ENCODE results near the gene FBXO42.
"Not testable (repeated sequence)": the region's sequence is repeated elsewhere in the genome, so short reads cannot be mapped to it uniquely, and the experiment has no call there.

Gene FBXO42

DNA sequence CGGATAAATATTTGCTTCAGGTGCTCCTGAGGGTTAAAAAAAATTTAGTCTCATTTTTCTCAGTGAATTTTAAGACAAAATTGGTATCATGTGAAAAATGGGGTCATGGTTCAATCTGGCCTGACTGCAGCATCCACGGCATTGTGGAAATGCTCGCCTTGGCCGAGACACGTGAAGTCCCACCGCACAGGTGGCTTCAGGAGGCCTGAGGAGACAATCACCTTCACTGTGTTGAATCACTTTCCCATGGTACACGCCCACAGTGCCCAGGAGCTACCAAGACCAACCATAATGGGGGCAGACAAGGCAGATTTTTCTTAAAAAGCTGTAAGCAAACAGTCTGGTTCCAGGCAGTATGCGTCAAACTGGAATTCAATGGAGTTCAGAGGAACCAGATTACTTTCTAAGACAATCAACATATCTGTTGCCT, 104.3 kb downstream of the FBXO42 start:
- H3K4me3 ChIP-seq (ENCODE audit: low read length) = no peak overlapping the region
- no peak for DNase-seq (ENCODE audit: low read depth, low spot score)

DNA sequence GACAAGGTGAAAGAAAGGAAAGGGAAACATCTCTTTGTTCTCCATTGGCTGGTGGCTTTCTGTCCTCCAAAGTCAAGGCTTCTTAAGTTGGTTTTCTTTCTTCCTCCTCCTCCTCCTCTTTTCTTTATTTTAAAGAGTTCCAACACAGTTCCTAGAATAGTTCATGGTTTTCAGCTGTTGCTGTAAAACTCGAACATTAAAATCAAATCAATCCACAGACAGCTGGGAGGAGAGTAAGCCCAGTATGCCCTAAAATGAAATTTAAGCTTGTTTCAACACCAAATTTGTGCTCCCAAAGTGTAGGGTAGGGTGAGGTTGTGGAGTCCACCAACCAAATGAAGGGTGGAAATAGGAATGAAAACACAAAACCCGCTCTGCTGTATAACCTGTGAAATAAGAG, 104.8 kb downstream of the FBXO42 start:
- H3K4me3 ChIP-seq (ENCODE audit: low read length) = no peak overlapping the region
- no peak for DNase-seq (ENCODE audit: low read depth, low spot score)

DNA sequence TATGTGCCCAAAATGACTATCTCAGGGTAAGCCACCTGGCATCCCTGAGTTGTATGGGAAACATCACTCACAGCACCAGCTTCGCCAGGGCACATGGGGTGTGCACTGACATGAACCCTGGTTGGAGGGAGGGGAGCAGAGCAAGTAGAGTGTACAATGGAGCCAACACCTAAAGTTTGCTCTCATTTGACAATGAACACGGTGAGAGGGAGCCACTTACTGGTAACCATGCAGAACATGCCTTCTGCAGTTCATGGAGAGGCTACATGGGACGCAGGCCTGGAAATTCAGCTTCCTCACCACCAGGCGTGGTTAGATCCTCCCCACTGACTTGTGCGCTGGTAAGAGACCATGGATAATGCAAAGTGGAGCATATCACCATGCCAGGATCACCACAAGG, 105.3 kb downstream of the FBXO42 start:
- no peak for DNase-seq (ENCODE audit: low read depth, low spot score)
- H3K4me3 ChIP-seq (ENCODE audit: low read length) = no peak overlapping the region

DNA sequence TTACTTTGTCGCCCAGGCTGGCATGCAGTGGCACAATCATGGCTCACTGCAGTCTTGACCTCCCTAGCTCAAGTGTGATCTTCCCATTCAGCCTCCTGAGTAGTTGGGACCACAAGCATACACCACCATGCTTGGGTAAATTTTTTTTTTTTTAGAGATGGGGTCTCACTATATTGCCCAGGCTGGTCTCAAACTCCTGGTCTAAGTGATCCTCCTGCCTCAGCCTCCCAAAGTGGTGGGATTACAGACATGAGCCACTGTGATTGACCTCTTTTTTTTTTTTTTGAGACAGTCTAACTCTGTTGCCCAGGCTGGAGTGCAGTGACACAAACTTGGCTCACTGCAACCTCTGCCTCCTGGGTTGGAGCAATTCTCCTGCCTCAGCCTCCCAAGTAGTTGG, 106.0 kb downstream of the FBXO42 start:
- not testable (repeated sequence) for DNase-seq (ENCODE audit: low read depth, low spot score); H3K4me3 ChIP-seq (ENCODE audit: low read length)

DNA sequence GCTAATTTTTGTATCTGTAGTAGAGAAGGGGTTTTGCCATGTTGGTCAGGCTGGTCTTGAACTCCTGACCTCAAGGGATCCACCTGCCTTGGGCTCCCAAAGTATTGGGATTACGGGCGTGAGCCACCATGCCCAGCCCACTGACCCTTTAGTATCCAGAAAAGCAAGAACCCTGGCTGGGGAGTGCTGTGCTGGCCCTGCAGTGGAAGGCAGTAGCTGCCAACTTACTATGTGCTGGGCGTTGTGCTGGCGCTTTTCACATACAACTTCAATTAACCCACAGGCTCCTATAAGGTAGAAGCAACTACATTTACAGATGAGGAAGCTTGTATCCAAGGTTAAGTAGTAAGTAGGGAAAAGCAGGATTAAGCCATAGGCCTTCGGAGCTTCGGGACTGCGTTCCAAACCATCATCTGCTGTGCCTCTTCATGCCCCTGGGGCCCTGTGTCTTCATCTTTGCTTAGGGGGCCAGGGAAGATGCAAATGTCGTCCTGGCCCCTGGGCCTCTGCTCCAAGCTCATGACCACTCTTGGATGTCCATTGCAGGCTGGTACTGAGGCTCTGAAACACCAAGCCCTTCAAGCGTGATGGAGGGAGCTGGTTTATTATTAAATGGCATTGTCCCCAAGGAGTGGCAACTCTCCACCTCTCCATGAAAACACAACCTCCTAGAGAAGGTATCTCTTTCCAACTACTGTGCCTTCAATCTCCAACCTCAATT, 106.6 kb downstream of the FBXO42 start:
- no peak for DNase-seq (ENCODE audit: low read depth, low spot score)
- no peak overlapping the region for H3K4me3 ChIP-seq (ENCODE audit: low read length)

DNA sequence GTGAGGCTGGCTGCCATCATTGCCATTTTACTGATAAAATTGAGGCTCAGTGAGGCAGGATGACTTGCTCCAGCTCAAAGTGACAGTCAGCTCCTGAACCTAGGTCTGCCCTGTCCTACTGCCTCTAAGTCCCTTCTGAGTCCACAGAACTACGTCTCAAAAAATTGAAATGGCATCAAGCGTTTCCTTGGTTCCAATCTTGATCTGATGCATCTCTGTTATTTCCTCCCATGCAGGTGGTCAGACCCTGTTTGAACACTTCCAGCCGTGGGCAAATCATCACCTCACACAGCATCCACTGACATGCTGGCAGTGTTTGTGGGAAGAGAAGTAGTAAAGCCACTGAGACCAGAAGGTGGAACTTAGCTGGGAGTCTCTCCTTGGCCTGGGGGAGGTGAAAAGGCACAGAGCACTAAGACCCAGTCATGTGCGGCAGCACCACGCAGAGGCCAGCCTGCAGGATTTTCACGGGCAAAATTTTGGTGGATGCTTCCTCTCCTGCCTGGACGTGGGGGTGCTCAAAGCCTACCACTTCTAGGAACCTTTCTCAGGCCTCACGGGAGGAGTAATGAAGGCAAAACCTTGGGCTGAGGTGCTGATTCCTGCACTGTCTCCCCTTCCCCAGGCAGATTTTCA, 107.5 kb downstream of the FBXO42 start:
- H3K4me3 ChIP-seq (ENCODE audit: low read length) = no peak overlapping the region
- no peak for DNase-seq (ENCODE audit: low read depth, low spot score)

DNA sequence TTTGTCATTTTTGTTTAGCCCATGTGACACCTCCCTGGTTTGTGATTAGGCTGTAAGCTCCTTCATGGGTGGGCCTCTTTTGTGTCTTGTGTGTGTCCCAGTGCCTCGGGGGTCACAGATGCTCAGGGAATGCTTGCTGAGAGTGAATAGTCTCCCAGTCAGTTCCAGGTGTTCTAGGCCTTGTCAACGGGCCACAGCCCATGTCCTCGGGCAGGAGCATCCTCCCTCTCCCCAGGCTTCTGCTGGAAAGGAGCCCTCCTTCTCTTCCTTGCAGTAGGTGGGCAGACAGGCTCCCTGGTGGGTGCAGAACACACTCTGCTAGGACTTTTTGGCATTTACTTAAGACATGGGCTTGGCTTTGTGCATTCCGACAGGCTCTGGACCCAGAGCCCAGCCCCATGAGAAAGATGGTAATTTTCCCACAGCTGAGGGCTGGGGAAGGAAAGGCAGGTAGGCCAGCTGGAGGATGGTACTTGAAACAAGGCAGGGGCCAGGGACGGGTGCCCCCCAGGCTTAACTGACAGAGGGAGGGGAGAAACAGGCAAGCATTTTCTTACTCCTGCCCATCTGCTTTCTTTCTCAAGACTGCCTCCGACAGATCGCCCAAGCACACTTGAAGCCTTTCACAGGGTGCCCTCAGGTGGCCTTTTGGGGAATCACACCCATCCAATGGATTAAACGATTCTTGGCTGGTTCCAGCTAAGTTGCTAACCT, 108.2 kb downstream of the FBXO42 start:
- no peak overlapping the region for H3K4me3 ChIP-seq (ENCODE audit: low read length)
- peak; percentile 79 for DNase-seq (ENCODE audit: low read depth, low spot score)

DNA sequence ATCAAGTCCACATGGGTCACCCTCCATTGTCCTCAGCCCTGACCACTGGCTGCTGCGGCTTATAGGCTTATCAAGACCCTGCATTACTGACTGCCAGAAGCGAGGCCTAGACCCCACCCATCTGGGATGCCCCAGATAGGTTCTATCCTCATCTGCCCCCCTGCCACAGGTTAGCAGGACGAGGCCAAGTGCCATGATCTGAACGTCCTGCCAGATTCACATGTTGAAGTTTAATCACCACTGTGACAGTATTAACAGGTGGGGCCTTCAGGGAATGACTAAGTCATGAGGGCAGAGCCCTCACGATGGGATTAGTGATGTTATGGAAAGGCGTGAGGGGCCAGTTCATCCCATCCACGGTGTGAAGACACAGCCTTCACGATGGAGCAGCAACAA, 109.1 kb downstream of the FBXO42 start:
- no peak for DNase-seq (ENCODE audit: low read depth, low spot score)
- no peak overlapping the region for H3K4me3 ChIP-seq (ENCODE audit: low read length)

DNA sequence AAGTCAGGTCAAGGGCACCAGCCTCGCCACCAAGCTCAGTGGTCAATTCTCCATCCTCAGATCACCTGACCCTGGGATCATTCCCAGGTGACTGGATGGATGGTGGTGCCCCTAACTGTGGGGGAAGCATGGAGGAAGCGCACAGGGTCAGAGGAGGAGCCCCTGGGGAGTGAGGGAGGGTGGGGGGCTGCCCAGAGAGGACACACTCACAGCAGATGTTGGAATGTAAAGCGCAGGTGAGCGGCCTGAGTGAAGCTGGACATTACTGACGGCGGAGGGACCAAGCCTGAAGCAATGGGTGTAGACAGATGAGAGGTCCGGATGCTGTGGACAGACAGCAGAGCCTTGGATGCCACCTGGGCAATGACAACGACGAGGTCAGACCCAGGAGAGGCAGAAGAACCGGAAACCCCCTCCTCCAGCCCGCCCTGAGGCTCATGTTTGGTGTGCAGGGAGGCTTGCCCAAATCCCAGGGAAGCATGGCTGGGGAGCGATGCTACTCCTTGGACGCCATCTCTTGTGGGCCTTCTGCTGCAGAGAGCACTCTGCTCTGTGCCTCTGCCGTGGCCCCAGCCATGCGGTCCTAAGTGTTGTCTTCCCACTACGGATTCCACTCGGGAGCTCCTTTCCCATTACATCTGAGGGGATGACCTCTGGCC, 109.6 kb downstream of the FBXO42 start:
- no peak for DNase-seq (ENCODE audit: low read depth, low spot score)
- H3K4me3 ChIP-seq (ENCODE audit: low read length) = no peak overlapping the region

DNA sequence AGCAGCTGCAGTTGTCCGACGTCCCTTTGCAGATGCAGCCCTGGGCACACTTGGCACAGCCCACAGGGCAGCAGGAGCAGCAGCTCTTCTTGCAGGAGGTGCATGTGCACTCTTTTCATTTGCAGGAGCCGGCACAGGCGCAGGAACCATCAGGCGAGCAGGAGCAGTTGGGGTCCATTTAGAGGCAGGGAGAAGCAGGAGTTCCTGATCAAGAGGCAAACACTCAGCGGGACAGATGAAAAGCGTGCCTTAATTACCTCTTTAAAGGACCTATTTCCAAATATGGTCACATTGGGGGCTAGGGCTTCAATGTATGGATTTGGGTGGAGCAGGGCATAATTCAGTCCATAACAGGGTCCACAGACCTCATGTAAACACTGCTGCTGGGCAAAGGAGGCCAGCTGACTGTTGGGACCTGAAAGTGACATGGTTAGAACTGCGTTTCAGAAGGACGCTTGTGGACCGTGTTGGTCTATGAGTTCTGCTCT, 111.0 kb downstream of the FBXO42 start:
- H3K4me3 ChIP-seq (ENCODE audit: low read length) = no peak overlapping the region

DNA sequence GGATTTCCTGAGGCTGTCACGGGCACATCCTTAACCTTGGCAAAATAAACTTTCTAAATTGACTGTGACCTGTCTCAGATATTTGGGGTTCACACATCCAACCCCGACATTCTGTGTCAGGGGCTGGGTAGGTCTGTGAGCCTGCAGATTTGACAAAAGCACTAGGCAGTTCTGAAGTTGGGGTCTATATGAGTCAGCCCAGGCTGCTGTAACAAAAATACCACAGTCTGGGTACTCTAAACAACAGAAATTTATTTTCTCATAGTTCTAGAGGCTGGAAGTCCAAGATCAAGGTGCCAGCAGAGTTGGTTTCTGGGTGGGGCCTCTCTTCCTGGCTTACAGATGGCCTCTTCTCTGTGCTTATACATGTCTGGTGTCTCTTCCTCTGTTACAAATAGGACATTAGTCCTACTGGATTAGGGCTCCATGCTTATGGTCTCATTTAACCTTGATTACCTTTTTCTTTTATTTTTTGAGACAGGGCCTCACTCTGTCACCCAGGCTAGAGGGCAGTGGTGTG, 112.2 kb downstream of the FBXO42 start:
- no peak for DNase-seq (ENCODE audit: low read depth, low spot score)
- H3K4me3 ChIP-seq (ENCODE audit: low read length) = no peak overlapping the region

More for the DNA sequence above, 111.0 kb downstream of the FBXO42 start:
- DNase-seq (ENCODE audit: low read depth, low spot score) = no peak

DNA sequence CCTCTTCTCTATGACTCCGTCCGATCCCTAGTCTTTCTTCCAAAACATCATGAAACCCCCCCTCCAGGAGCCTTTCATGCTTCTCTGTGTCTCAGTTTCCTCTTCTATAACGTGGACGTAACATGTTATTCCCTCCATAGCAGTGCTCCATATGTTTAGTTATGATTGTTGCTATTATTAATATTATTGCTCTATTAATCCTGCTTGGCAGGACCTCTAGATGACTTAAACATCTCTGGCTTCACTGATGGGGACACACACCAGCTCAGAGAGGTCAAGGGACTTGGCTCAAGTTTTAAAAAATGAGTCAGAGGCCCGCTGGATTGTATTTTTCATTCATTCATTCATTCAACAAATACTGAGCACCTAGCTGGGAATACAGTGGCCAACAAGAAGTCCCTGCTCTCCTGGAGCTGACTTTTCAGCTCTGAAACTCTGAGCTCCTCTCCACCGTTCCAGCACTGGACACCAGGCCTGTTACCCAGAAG, 114.9 kb downstream of the FBXO42 start:
- DNase-seq (ENCODE audit: low read depth, low spot score) = no peak
- peak overlapping the region; percentile 87 for H3K4me3 ChIP-seq (ENCODE audit: low read length)

DNA sequence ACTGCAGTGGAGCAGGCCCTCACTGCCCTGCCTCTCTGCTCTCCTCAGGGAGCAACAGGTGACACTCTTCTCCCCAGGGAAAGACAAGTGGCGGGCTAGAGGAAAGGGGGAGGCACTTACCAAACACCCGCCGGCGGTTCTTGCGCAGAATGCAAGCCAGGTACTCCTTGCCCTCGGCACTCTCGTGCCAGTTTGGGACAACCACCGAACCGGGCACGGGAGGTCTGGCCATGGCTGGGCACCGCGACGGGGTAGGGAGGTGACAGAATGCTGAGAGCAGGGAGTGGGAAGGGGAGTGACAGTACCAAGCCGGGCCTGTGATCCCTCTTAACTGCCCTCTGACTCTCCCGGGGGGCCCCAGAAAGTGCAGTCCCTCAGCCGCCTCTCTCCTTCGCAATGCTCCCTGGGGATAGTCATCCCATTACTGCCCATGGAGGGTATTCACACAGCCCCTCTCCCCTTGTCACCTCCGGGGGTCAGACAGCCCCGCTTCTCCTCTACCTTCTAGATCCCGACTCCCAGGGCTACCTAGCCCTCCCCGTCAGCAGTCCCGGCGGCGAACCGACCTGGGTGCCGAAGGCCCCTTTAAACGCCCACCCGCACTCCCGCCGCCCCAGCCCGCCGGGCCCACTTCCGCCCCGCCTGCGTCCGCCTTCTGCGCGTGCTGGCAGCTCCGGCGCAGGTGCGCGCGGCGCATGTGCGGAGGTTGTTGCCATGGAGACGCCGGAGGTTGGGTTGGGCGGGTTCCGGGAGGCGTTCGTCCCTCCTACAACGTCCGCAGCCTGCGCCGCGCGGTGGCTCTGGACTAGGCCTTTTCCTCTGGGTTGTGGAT, 115.6 kb downstream of the FBXO42 start, which contains the start of gene CPLANE2:
CPLANE2 (minus strand) TSS at position 673 of the 832 bp plus-strand sequence; CDS start at position 232, 441 bp downstream.
- H3K4me3 ChIP-seq (ENCODE audit: low read length) = peak within 1 kb of the TSS; percentile 87
- peak; percentile 89 for DNase-seq (ENCODE audit: low read depth, low spot score)

DNA sequence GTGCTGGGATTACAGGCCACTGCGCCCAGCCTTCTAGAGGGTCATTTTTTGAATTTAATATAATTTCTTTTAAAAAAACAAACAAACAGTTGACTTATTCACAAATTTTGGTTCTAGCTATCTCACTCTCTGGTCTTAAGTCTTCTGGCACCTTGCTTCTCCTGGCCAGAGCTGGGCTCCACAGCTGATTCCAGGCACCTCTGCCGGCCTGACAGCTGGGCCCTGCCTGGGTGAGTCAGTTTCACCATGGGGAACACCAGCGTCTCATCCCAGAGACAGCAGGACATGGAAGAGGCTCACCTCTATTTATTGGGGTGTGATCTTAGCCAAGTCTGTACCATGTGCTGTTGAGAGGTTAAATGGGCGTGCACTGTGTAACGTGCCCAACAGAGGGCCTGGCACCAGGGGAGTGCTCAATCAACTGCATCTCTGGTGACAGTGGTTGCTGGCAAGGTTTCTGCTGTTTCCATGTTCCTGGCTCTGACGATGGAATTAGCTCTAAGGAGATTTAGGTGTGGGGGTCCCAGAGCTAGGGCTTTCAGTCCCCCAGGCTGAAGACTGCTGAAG, 116.3 kb downstream of the FBXO42 start:
- DNase-seq (ENCODE audit: low read depth, low spot score) = peak; percentile 76
- H3K4me3 ChIP-seq (ENCODE audit: low read length) = peak overlapping the region; percentile 87

DNA sequence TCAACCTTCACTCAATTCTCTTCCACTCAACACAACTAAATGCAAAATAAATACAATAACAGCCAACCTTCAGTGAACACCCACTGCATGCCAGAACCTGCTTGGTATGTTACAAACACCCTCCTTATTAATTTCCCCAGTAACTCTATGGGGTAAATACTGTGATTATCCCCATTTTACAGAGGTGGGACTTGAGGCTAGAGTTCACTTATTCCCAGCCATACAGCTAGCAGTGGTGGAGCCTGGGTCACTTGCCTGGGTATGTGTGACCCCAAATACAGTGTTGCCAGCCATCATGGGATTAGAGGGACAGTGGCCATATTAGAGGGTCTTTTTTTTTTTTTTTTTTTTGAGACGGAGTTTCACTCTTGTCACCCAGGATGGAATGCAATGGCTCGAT, 116.9 kb downstream of the FBXO42 start:
- no peak overlapping the region for H3K4me3 ChIP-seq (ENCODE audit: low read length)
- DNase-seq (ENCODE audit: low read depth, low spot score) = no peak

DNA sequence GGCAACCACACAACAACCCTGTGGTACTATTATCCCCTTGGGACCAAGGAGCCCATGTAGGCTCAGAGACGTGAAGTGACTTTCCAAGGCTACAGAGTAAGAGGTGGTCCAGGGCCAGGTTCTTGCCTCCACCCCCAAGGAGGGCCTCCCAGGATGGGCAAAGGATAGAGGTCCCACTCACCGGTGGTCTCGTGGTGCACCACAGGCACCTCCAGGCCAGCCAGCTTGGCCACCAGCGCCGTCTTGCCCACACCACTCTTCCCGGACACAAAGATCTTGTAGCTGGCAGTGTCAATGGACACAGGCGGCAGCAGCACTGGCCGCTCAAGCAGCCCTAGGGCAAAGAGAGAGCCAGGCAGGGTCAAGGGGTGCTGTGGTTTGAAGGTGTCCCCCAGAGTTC, 118.8 kb downstream of the FBXO42 start:
- DNase-seq (ENCODE audit: low read depth, low spot score) = no peak
- no peak overlapping the region for H3K4me3 ChIP-seq (ENCODE audit: low read length)

DNA sequence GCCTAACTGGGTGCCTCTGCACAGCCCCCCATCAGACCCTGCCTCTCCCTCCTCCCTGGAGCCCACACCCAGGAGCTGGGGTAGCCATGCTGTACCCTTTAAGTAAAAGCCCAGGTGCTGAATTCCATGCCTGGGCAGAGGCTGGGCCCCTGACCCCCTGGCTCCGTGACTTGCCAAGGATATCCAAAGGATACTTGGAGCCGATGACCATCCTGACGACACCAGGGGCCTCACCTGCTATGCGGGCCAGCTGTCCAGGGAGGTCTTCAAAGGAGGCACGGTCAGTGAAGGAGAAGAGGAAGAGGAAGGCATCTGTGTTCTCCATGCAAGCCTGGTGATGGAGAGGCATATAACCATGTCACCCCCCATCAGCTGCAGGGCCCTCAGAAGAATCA, 120.0 kb downstream of the FBXO42 start:
- H3K4me3 ChIP-seq (ENCODE audit: low read length) = no peak overlapping the region
- no peak for DNase-seq (ENCODE audit: low read depth, low spot score)

Measured in Jurkat, Clone E6-1 (cell line).